Measurements from ENCODE around the gene ICOS.

The ICOS gene

DNA sequence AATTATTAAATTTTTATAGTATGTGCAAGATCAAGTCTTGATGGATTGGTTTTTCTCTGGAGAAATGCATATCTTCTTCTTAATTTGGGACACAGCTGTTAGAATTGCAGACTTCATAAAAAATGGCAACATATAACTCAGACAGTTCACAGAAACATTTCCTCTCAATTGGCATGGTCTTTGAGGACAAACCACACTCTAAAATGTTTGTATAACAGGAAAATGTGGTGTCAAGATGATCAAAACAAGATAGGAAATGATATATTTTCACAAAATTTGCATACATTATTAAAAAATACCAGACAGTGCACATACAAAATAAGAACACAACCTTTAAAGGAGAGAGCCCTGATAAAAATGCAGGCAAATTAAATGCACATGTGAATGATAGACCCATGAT is 63.9 kb downstream of the ICOS start:
- Histone ChIP-seq H3K36me3 (ENCODE audit: control insufficient read depth in 1 of 2, insufficient read depth in 2 of 2, low read length in 2 of 2) (no peaks in the 10 kb centered on the region), H3K9ac (ENCODE audit: low read depth in 1 of 2, low read length in 2 of 2) (no peak overlapping the region), H3K27me3 (ENCODE audit: control insufficient read depth in 1 of 2, insufficient read depth in 2 of 2, low read length in 2 of 2) (peaks cover 0 to 2% of the 10 kb centered on the region in 2 donors), H3K9me3 (ENCODE audit: control insufficient read depth in 1 of 2, low read length in 2 of 2) (no peaks in the 10 kb centered on the region), H3K4me1 (ENCODE audit: control insufficient read depth in 1 of 2, insufficient read depth in 2 of 2, low read length in 2 of 2) (peaks cover 0 to 5% of the 10 kb centered on the region in 2 donors), H3K4me3 (ENCODE audit: low read depth in 1 of 2, low read length in 2 of 2) (no peak overlapping the region), H3K27ac (ENCODE audit: low read depth, low read length) (no peak overlapping the region)

DNA sequence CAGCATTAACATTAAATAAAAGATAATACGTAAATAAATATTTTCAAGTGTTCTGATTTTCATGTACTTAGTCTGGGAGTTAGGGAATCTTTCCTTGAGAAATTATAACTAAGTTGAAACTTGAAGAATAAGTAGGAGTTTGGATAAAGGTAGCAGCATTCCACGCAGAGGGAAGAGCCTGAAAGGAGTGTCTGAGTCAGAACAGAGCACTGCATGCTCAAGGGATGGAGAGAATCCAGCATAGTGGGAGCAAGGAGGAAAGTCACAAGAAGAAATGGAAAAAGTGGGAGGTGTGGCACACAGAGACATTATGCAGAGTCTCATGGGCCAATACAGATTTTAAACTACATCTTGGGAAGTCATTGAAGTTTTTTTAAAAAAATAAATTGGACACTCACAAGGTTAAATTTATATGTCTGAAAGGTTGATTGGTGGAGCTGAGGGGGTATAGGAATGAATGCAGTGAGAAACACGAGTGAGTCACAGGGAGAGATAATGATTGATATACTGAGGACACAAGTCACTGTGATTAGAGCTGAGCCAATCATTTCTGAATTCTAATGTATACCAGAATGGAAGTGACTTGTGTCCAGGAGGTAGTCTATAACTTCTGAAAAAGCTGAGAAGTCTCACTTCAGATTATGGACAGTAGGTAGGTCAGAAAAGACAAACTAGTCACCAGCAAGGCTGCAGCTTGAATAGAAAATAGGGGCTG is 66.9 kb downstream of the ICOS start:
- peaks cover 0 to 5% of the 10 kb centered on the region in 2 donors for H3K4me1 ChIP-seq (ENCODE audit: control insufficient read depth in 1 of 2, insufficient read depth in 2 of 2, low read length in 2 of 2)
- peaks cover 0 to 2% of the 10 kb centered on the region in 2 donors for H3K27me3 ChIP-seq (ENCODE audit: control insufficient read depth in 1 of 2, insufficient read depth in 2 of 2, low read length in 2 of 2)
- H3K36me3 ChIP-seq (ENCODE audit: control insufficient read depth in 1 of 2, insufficient read depth in 2 of 2, low read length in 2 of 2) = no peaks in the 10 kb centered on the region
- H3K27ac ChIP-seq (ENCODE audit: low read depth, low read length) = no peak overlapping the region
- H3K4me3 ChIP-seq (ENCODE audit: low read depth in 1 of 2, low read length in 2 of 2) = no peak overlapping the region
- no peaks in the 10 kb centered on the region for H3K9me3 ChIP-seq (ENCODE audit: control insufficient read depth in 1 of 2, low read length in 2 of 2)
- H3K9ac ChIP-seq (ENCODE audit: low read depth in 1 of 2, low read length in 2 of 2) = no peak overlapping the region

DNA sequence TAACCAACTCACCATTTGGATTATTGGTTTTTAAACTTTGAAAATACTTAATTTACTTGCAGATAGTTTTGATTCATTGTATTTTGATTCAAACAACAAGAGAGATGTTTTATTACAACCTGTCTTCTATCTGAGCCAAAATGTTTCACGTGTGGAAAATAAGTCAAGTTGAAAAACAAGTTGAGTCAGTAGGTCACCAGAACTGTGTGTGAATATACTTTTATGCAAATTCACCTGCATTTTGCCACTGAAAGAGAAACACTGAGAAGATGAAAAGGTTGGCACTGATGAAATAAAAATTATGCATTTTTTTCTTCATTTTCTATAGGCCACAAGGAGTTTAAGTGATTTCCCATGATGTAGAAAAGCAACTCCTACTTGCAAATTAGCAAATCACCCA is 68.3 kb downstream of the ICOS start:
- Histone ChIP-seq H3K9me3 (ENCODE audit: control insufficient read depth in 1 of 2, low read length in 2 of 2) (no peaks in the 10 kb centered on the region), H3K4me1 (ENCODE audit: control insufficient read depth in 1 of 2, insufficient read depth in 2 of 2, low read length in 2 of 2) (peaks cover 0 to 5% of the 10 kb centered on the region in 2 donors), H3K27ac (ENCODE audit: low read depth, low read length) (no peak overlapping the region), H3K4me3 (ENCODE audit: low read depth in 1 of 2, low read length in 2 of 2) (no peak overlapping the region), H3K27me3 (ENCODE audit: control insufficient read depth in 1 of 2, insufficient read depth in 2 of 2, low read length in 2 of 2) (no peaks in the 10 kb centered on the region), H3K9ac (ENCODE audit: low read depth in 1 of 2, low read length in 2 of 2) (no peak overlapping the region), H3K36me3 (ENCODE audit: control insufficient read depth in 1 of 2, insufficient read depth in 2 of 2, low read length in 2 of 2) (no peaks in the 10 kb centered on the region)

DNA sequence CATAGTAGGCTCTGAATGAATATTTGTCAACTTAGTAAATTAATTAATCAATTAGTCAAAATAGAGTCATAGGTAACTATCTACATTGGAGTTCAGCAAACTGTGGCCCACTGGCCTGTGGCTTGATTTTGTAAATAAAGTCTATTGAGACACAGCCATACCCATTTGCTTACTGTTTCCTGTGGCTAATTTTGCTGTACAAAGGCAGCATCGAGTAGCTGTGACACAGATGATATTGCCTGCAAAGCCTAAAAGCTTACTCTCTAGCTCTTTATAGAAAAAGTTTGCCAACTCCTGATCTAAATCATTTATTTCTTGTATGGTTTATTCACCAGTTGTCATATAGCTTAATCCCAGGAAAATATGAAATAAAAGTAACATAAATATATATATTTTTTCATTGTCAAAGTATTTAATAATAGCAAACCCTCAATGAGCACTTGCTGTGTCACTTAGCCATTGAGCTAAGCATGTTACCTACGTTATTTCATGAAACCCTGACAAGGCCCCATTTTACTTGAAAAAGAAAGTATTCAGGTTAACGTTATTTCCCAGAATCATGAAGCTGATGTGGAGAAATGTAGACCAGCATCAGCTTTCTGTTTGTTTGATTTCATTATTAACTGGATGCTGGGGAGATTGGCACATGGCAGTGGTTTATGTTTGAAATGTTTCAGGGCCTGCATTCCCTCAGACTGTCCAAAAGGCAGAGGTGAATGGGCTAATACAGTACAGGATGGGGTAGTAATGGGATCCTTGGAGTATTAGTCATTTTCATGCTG is 69.6 kb downstream of the ICOS start:
- H3K27me3 ChIP-seq (ENCODE audit: control insufficient read depth in 1 of 2, insufficient read depth in 2 of 2, low read length in 2 of 2) = no peaks in the 10 kb centered on the region
- H3K4me3 ChIP-seq (ENCODE audit: low read depth in 1 of 2, low read length in 2 of 2) = no peak overlapping the region
- no peaks in the 10 kb centered on the region for H3K36me3 ChIP-seq (ENCODE audit: control insufficient read depth in 1 of 2, insufficient read depth in 2 of 2, low read length in 2 of 2)
- peaks cover 0 to under 1% of the 10 kb centered on the region in 2 donors for H3K4me1 ChIP-seq (ENCODE audit: control insufficient read depth in 1 of 2, insufficient read depth in 2 of 2, low read length in 2 of 2)
- no peak overlapping the region for H3K27ac ChIP-seq (ENCODE audit: low read depth, low read length)
- no peaks in the 10 kb centered on the region for H3K9me3 ChIP-seq (ENCODE audit: control insufficient read depth in 1 of 2, low read length in 2 of 2)
- no peak overlapping the region for H3K9ac ChIP-seq (ENCODE audit: low read depth in 1 of 2, low read length in 2 of 2)

DNA sequence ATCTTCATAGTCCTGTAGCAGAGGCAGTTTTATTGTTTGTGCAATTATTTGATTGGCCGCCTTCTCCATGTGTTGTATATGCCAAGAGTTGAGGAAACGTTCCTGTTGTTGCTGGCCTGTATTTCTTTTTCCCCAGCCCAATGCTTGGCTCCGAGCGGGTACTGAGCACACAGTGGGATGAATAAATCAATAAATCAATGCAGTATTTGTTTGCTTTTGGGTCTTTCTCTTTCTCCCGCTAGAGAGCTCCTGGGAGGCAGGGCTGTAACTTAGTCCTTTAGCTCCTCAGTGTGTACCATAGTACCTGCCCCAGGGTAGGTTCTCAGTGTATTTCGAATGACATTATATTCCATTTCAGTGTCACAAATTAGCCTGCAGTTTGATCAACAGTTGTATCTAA is 71.8 kb downstream of the ICOS start:
- Histone ChIP-seq H3K9me3 (ENCODE audit: control insufficient read depth in 1 of 2, low read length in 2 of 2) (no peaks in the 10 kb centered on the region), H3K4me1 (ENCODE audit: control insufficient read depth in 1 of 2, insufficient read depth in 2 of 2, low read length in 2 of 2) (peaks cover 0 to 7% of the 10 kb centered on the region in 2 donors), H3K9ac (ENCODE audit: low read depth in 1 of 2, low read length in 2 of 2) (no peak overlapping the region), H3K4me3 (ENCODE audit: low read depth in 1 of 2, low read length in 2 of 2) (no peak overlapping the region), H3K27me3 (ENCODE audit: control insufficient read depth in 1 of 2, insufficient read depth in 2 of 2, low read length in 2 of 2) (no peaks in the 10 kb centered on the region), H3K36me3 (ENCODE audit: control insufficient read depth in 1 of 2, insufficient read depth in 2 of 2, low read length in 2 of 2) (no peaks in the 10 kb centered on the region), H3K27ac (ENCODE audit: low read depth, low read length) (no peak overlapping the region)

DNA sequence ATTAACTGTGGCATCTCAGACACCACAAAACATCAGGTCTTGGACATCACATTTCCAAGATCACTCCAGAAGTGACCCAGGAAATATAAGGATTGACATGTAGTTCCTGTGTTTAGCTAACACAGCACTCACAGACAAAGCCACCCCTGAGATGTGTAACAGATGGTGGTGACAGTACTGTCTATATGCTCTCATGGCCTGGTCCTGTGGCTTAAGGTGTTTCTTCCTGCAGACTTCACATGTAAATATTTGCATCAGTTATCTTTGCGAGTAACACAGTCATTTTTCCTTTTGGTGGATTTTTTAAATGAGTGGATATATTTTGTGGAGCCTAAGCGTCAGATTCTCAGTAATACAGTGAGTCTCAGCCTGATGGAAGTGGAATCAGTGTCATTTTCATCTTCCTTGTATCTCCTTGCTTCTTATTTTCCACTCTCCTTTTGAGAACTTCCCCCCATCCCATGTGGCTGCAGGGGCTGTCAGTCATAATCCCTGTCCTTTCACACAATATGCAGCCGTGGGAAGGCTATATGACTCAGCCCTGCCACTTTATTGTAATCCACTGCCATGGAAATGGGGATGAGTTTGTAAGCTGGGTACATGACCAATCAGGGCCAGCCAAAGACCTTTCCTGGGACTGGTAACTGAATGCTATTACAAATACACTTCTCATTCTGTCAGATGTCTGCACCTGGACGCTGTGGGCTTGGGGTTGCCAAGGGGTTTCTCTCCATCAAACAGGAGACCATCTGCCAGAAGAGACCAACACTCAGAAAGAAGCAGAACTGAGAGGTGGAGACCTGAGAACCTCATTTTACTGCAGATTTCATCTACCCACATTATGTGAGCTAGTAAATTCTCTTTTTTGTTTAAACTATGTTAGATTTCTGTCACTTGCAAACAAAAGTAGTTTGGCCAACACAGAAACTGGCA is 74.3 kb downstream of the ICOS start:
- Histone ChIP-seq H3K4me1 (ENCODE audit: control insufficient read depth in 1 of 2, insufficient read depth in 2 of 2, low read length in 2 of 2) (peaks cover 0 to 7% of the 10 kb centered on the region in 2 donors), H3K36me3 (ENCODE audit: control insufficient read depth in 1 of 2, insufficient read depth in 2 of 2, low read length in 2 of 2) (no peaks in the 10 kb centered on the region), H3K27me3 (ENCODE audit: control insufficient read depth in 1 of 2, insufficient read depth in 2 of 2, low read length in 2 of 2) (no peaks in the 10 kb centered on the region), H3K27ac (ENCODE audit: low read depth, low read length) (no peak overlapping the region), H3K4me3 (ENCODE audit: low read depth in 1 of 2, low read length in 2 of 2) (no peak overlapping the region), H3K9ac (ENCODE audit: low read depth in 1 of 2, low read length in 2 of 2) (no peak overlapping the region), H3K9me3 (ENCODE audit: control insufficient read depth in 1 of 2, low read length in 2 of 2) (no peaks in the 10 kb centered on the region)
